RWPE2 (cell line): Measurements from ENCODE around the gene LILRA6.
"Not testable (repeated sequence)": the region's sequence is repeated elsewhere in the genome, so short reads cannot be mapped to it uniquely, and the experiment has no call there.

Experiments used
- ATAC-seq: fragments of 200-7000 bp; cut with Tn5 transposase; 3 replicates; pipeline ENCODE4 v1.9.1; 2021; ENCODE audit warnings: low read depth
- DNase-seq: peaks from one replicate; pipeline ENCODE4 v3.0.0-alpha.2; 2020; ENCODE audit warnings: low spot score
- H3K27ac ChIP-seq: fragments of 450-650 bp; 2 replicates; pipeline ENCODE4 v1.5.1; 2017; ENCODE audit warnings: mild to moderate bottlenecking; ENCODE audit not compliant: poor library complexity, severe bottlenecking
- H3K27me3 ChIP-seq: fragments of 250-450 bp; sonication (Bioruptor Pico); 2 replicates; pipeline ENCODE4 v1.5.1; 2021; ENCODE audit warnings: mild to moderate bottlenecking, moderate library complexity; ENCODE audit not compliant: insufficient read depth, poor library complexity, severe bottlenecking
- H3K36me3 ChIP-seq: fragments of 250-450 bp; sonication (Bioruptor Pico); 2 replicates; pipeline ENCODE4 v1.5.1; 2020; ENCODE audit warnings: low read depth, mild to moderate bottlenecking, moderate library complexity
- H3K4me1 ChIP-seq: fragments of 250-450 bp; sonication (Bioruptor Pico); 2 replicates; pipeline ENCODE4 v1.5.1; 2021; ENCODE audit warnings: mild to moderate bottlenecking, moderate library complexity; ENCODE audit not compliant: insufficient read depth, poor library complexity, severe bottlenecking
- H3K4me3 ChIP-seq: fragments of 250-450 bp; sonication (Bioruptor Pico); 2 replicates; pipeline ENCODE4 v1.5.1; 2021; ENCODE audit warnings: mild to moderate bottlenecking, moderate library complexity; ENCODE audit not compliant: severe bottlenecking
- H3K9me3 ChIP-seq: fragments of 250-450 bp; sonication (Bioruptor Pico); 2 replicates; pipeline ENCODE4 v1.5.1; 2021; ENCODE audit warnings: mild to moderate bottlenecking, moderate library complexity; ENCODE audit not compliant: severe bottlenecking
- TF ChIP-seq, protein P1 (sequence below): fragments of 450-650 bp; IDR thresholded peaks from one replicate; pipeline ENCODE4 v1.5.1; 2017; ENCODE audit warnings: mild to moderate bottlenecking, moderate library complexity; ENCODE audit not compliant: poor library complexity, severe bottlenecking

LILRA6 gene

DNA sequence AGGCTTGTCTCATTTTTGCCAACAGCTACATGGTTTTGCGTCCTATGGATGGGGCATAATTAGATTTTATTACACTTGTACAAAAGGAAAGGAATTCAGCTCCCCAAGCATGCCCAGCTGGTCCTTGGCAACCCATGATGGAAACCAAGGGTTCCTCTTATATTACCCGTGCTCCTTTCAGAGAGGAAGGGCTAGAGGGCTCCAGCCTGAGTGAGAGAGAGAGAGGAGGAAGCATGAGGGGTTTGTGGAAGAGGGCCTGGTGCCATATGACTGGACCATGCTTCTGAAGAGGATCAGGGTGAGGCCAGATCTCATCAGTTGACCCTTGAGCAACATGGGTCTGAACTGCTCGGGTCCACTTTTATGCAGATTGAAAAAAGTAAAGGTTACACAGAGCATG is 45.5 kb downstream of the LILRA6 start:
- H3K4me1 ChIP-seq, result peaks cover 3% of the 10 kb centered on the region
- H3K4me3 ChIP-seq, result no peak overlapping the region
- H3K27ac ChIP-seq, result no peak overlapping the region
- H3K9me3 ChIP-seq, result no peaks in the 10 kb centered on the region
- TF ChIP-seq, protein P1, sequence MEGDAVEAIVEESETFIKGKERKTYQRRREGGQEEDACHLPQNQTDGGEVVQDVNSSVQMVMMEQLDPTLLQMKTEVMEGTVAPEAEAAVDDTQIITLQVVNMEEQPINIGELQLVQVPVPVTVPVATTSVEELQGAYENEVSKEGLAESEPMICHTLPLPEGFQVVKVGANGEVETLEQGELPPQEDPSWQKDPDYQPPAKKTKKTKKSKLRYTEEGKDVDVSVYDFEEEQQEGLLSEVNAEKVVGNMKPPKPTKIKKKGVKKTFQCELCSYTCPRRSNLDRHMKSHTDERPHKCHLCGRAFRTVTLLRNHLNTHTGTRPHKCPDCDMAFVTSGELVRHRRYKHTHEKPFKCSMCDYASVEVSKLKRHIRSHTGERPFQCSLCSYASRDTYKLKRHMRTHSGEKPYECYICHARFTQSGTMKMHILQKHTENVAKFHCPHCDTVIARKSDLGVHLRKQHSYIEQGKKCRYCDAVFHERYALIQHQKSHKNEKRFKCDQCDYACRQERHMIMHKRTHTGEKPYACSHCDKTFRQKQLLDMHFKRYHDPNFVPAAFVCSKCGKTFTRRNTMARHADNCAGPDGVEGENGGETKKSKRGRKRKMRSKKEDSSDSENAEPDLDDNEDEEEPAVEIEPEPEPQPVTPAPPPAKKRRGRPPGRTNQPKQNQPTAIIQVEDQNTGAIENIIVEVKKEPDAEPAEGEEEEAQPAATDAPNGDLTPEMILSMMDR, result no peak
- ATAC-seq (no peak), DNase-seq (no peak)
- H3K27me3 ChIP-seq, result no peaks in the 10 kb centered on the region
- peaks cover 32% of the 10 kb centered on the region for H3K36me3 ChIP-seq

DNA sequence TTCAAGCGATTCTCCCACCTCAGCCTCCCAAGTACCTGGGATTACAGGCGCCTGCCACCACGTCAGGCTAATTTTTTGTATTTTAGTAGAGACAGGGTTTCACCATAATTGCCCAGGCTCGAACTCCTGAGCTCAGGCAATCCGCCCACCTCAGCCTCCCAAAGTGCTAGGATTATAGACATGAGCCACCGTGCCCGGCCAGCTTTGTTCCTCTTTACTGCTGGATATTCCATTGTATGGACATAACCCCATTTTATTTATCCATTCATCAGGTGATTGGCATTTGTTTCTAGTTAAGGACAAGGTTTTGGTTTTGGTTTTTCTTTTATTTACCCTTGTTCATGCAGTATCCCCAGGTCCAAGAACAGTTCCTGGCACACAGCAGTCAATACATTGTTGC is 46.1 kb downstream of the LILRA6 start:
- DNase-seq (no peak), ATAC-seq (no peak)
- TF ChIP-seq, protein P1, result no peak
- H3K4me1 ChIP-seq, result no peaks in the 10 kb centered on the region
- H3K27ac ChIP-seq, result no peak overlapping the region
- no peak overlapping the region for H3K4me3 ChIP-seq
- H3K27me3 ChIP-seq, result no peaks in the 10 kb centered on the region
- peaks cover 27% of the 10 kb centered on the region for H3K36me3 ChIP-seq
- no peaks in the 10 kb centered on the region for H3K9me3 ChIP-seq

DNA sequence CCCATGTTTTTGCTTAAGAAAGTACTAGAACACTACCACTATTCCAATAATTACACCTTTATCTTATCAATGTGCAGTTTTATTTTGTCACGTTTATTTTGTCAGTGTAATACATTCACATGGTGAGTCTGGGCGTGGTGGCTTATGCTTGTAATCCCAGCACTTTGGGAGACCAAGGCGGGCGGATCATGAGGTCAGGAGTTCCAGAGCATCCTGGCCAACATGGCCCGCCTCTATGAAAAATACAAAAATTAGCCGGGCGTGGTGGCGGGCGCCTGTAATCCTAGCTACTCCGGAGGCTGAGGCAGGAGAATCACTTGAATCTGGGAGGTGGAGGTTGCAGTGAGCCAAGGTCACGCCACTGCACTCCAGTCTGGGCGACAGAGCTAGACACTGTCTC is 48.1 kb downstream of the LILRA6 start:
- not testable (repeated sequence) for H3K27ac ChIP-seq, H3K27me3 ChIP-seq, ATAC-seq, H3K9me3 ChIP-seq, H3K4me3 ChIP-seq, H3K4me1 ChIP-seq, DNase-seq
- H3K36me3 ChIP-seq, result peaks cover 19% of the 10 kb centered on the region

DNA sequence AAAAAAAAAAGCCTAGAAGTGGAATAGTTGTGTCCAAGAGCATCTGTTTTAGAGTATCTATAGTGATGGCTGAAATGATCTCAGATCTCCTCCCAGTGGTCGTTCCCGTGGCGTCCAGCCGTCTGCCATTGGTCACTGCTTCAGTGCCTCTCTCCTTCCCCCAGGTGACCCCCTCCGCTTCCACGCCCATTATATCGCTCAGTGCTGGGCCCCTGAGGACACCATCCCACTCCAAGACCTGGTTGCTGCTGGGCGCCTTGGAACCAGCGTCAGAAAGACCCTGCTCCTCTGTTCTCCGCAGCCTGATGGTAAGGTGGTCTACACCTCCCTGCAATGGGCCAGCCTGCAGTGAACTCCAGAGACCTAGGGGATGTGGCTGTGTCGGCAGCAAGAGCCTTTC is 49.6 kb downstream of the LILRA6 start:
- no peaks in the 10 kb centered on the region for H3K27me3 ChIP-seq
- no peaks in the 10 kb centered on the region for H3K4me1 ChIP-seq
- H3K27ac ChIP-seq, result no peak overlapping the region
- no peaks in the 10 kb centered on the region for H3K9me3 ChIP-seq
- no peak for ATAC-seq
- no peak for DNase-seq
- peaks cover 19% of the 10 kb centered on the region for H3K36me3 ChIP-seq
- TF ChIP-seq, protein P1, result no peak
- no peak overlapping the region for H3K4me3 ChIP-seq

- H3K4me3 ChIP-seq, result peak overlapping the region; percentile 71
- peak overlapping the region; percentile 76 for H3K27ac ChIP-seq
- ATAC-seq (no peak), DNase-seq (no peak)
- no peaks in the 10 kb centered on the region for H3K4me1 ChIP-seq
- no peaks in the 10 kb centered on the region for H3K9me3 ChIP-seq
- H3K27me3 ChIP-seq, result no peaks in the 10 kb centered on the region
- TF ChIP-seq, protein P1, result no peak
- H3K36me3 ChIP-seq, result peaks cover 26% of the 10 kb centered on the region
These were observed 50.7 kb downstream of the LILRA6 start for GRCh38 chr19:54191811-54192453.
